Cardiac muscle cell (in vitro differentiated cells and primary cell): Measurements from ENCODE around the gene OR10X1. TPM values are rescaled to one million over a fixed set of nuclear protein-coding genes. Genes with fewer than 3 reads are reported as not detected.

Source experiments
- DNase-seq, 2 donors: peaks; one replicate each; pipeline versions ENCODE4 v3.0.0 to v3.0.0-alpha.2; 2010 to 2017; ENCODE audit warnings: low read depth in 1 of 2, low spot score in 1 of 2
- H3K27ac ChIP-seq: fragments of 200-600 bp; sonication (generic); 2 replicates; pipeline ENCODE4 v1.5.1; 2016
- H3K27me3 ChIP-seq: fragments of 200-600 bp; sonication (generic); 2 replicates; pipeline ENCODE4 v1.6.0; 2016; ENCODE audit warnings: control low read depth
- H3K36me3 ChIP-seq: fragments of 200-600 bp; sonication (generic); 2 replicates; pipeline ENCODE4 v1.5.1; 2016; ENCODE audit warnings: control low read depth
- H3K4me1 ChIP-seq: fragments of 200-600 bp; sonication (generic); 2 replicates; pipeline ENCODE4 v1.8.1; 2017; ENCODE audit warnings: low read depth, mild to moderate bottlenecking, mixed run types
- H3K4me3 ChIP-seq: fragments of 200-600 bp; sonication (generic); 2 replicates; pipeline ENCODE4 v1.5.1; 2016; ENCODE audit warnings: mild to moderate bottlenecking
- H3K9me3 ChIP-seq: fragments of 200-600 bp; sonication (generic); 2 replicates; pipeline ENCODE4 v1.5.1; 2017; ENCODE audit warnings: low read depth, mild to moderate bottlenecking, control low read depth
- CTCF ChIP-seq: IDR thresholded peaks from 2 replicates; pipeline ENCODE4 v1.5.1; 2012; ENCODE audit warnings: low read depth, mild to moderate bottlenecking, low read length
- polyA plus RNA-seq: library from polyadenylated mRNA; unstranded; fragments of >200 nt; fragmentation: Nextera tagmentation; extraction: Ambion mirVana; gene quantifications from 2 replicates; pipeline ENCODE4 v1.2.1, GENCODE V29; 2016
- total RNA-seq: library from RNA; depleted of rRNA; stranded (reverse); fragments of >200 nt; gene quantifications from 2 replicates; pipeline ENCODE4 v1.2.3, GENCODE V29; 2016

OR10X1 gene
- not detected in 2 replicates for total RNA-seq
- polyA plus RNA-seq = not detected in 2 replicates

- TF ChIP-seq CTCF = no peak
- Histone ChIP-seq H3K9me3 (no peaks in the 10 kb centered on the region), H3K27me3 (no peaks in the 10 kb centered on the region), H3K27ac (no peak within 1 kb of the TSS), H3K36me3 (no peaks in the 10 kb centered on the region), H3K4me1 (peaks cover 18% of the 10 kb centered on the region), H3K4me3 (no peak within 1 kb of the TSS)
- no peak for DNase-seq
Measured at GRCh38 chr1:158579733-158580132, at the start of gene OR10X1. Gene OR10X1, minus strand, starts transcription at chr1:158579899. Its CDS starts 0 bp downstream, at chr1:158579899.

DNA sequence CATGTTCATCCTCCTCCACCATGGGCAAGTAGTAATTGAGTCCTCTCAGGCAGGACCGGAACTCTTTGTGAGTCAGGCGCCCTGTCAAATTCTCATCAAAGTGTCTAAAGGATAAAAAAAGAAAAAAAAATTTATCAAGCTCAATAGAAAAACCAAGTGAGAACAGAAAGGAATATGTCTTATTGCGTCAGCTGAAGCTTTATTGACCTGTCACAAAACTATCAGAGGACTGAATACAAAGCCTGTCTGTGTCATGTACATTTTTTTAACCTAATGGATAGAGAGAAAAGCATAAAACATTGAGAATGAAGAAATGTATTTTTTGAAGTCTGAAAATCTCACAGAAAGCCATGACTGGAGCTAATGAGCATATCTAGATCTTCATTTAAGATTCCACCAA is 34.1 kb upstream of the OR10X1 start:
- H3K27me3 ChIP-seq = no peaks in the 10 kb centered on the region
- H3K9me3 ChIP-seq = no peaks in the 10 kb centered on the region
- H3K4me3 ChIP-seq = no peak overlapping the region
- no peaks in the 10 kb centered on the region for H3K36me3 ChIP-seq
- no peaks in the 10 kb centered on the region for H3K4me1 ChIP-seq
- no peak overlapping the region for H3K27ac ChIP-seq
- DNase-seq = no peak
- TF ChIP-seq CTCF = no peak

DNA sequence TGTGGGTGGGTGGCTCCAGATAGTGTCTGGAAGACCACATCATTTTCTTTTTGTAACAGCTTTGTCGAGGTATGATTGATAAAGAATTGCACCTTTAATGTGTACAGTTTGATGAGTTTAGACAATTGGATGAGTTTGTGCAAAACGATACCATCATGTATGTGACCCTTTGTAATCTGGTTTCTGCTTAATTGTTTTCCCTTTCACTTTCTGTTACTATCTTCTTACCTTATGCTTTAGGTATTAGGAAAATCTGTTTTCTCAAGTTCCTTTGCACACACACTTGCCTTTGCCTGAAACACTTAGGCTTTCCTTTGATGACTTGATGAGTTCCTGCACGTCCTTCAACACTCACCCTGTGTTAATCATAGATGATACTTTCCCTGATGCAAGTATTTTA is 32.2 kb upstream of the OR10X1 start:
- Histone ChIP-seq H3K27ac (no peak overlapping the region), H3K27me3 (no peaks in the 10 kb centered on the region), H3K4me1 (no peaks in the 10 kb centered on the region), H3K36me3 (no peaks in the 10 kb centered on the region), H3K4me3 (no peak overlapping the region), H3K9me3 (no peaks in the 10 kb centered on the region)
- TF ChIP-seq CTCF = no peak
- no peak for DNase-seq

- no peaks in the 10 kb centered on the region for H3K9me3 ChIP-seq
- H3K27me3 ChIP-seq = no peaks in the 10 kb centered on the region
- no peaks in the 10 kb centered on the region for H3K4me1 ChIP-seq
- no peak overlapping the region for H3K27ac ChIP-seq
- no peaks in the 10 kb centered on the region for H3K36me3 ChIP-seq
- no peak overlapping the region for H3K4me3 ChIP-seq
- no peak for TF ChIP-seq CTCF
- DNase-seq = no peak
Measured at GRCh38 chr1:158607296-158607695, 27.6 kb upstream of the OR10X1 start.

DNA sequence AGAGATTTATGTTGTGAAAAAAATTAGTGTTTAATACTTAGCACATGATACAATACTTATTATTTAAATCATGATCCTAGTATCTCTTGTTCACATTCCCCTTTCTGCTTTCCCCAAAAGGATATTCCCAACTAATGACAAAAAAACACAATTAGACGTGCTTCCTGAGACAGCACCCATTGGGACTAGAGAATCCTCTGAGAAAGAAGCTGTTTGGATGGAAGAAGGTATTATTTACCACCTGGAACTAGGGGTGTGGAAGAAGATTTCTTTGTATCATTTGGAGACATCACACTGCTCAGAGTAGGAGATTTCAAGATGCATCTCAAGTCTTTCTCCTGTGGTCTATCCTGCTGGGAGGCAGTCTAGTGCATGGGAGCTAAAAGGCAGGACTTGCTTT is 25.3 kb upstream of the OR10X1 start, which contains the start of gene OR10Z1:
Gene OR10Z1 (plus strand): TSS at position 301 of the 400 bp plus-strand sequence. CDS start 1,171 bp downstream, outside the sequence.
- H3K27me3 ChIP-seq = no peaks in the 10 kb centered on the region
- TF ChIP-seq CTCF = no peak
- H3K4me3 ChIP-seq = no peak within 1 kb of the TSS

GRCh38 chr1:158600735-158601134 is 21.0 kb upstream of the OR10X1 start:
- Histone ChIP-seq H3K4me3 (no peak overlapping the region), H3K9me3 (no peaks in the 10 kb centered on the region), H3K36me3 (no peaks in the 10 kb centered on the region), H3K27ac (no peak overlapping the region), H3K27me3 (no peaks in the 10 kb centered on the region), H3K4me1 (no peaks in the 10 kb centered on the region)
- TF ChIP-seq CTCF = no peak
- DNase-seq = no peak

More for the DNA sequence above, 25.3 kb upstream of the OR10X1 start, which contains the start of gene OR10Z1:
- no peak within 1 kb of the TSS for H3K27ac ChIP-seq
- no peaks in the 10 kb centered on the region for H3K4me1 ChIP-seq
- H3K36me3 ChIP-seq = no peaks in the 10 kb centered on the region
- DNase-seq = no peak
- no peaks in the 10 kb centered on the region for H3K9me3 ChIP-seq
